HepG2 (cell line): ENCODE results near the gene NT5M. TPM values are rescaled to one million over a fixed set of nuclear protein-coding genes. Genes with fewer than 3 reads are reported as not detected.

Experiments used
- ATAC-seq: fragments of 200-7000 bp; cut with Tn5 transposase; 3 replicates; pipeline ENCODE4 v1.9.1; 2020; ENCODE audit warnings: mild to moderate bottlenecking, moderate library complexity
- BruUV-seq: library from RNA; stranded (reverse); fragments of 400-500 nt; replicated peaks from 2 replicates; lab custom pipeline; 2021; lab: Mats Ljungman, UMichigan
- CTCF ChIA-PET: fragments of 300-600 bp; formaldehyde crosslinking; extraction: SDS; loops from one replicate; lab custom pipeline; 2021; ENCODE audit warnings: low total read pairs, inconsistent platforms, low intra/inter-chr PET ratio; lab: Yijun Ruan, JAX
- POLR2A ChIA-PET: fragments of 350-600 bp; sonication (Branson Sonifier 250); formaldehyde crosslinking; loops from one replicate; lab custom pipeline; 2020; ENCODE audit warnings: antibody characterized with exemption, inconsistent platforms; lab: Yijun Ruan, JAX
- DNase-seq: peaks from one replicate; pipeline ENCODE4 v3.0.0-alpha.2; 2015; ENCODE audit warnings: low spot score
- FAIRE-seq: peaks from 3 replicates; lab custom pipeline; 2011; peaks lifted over from hg19 to GRCh38; lab: Jason Lieb, UNC
- H2AFZ ChIP-seq: one replicate; pipeline ENCODE4 v1.6.1; 2011; ENCODE audit warnings: low read length, inconsistent platforms
- H3K27ac ChIP-seq: fragments of 300-600 bp; 3 replicates; pipeline ENCODE4 v1.8.0; 2011; ENCODE audit warnings: mixed run types, mild to moderate bottlenecking, mixed read lengths, low read length, inconsistent platforms; ENCODE audit not compliant: insufficient read depth; ENCODE audit errors: extremely low read length
- H3K27me3 ChIP-seq, 2 experiments: fragments of 200-600 bp in 1 of 2; 2 replicates in 1 of 2; 3 replicates in 1 of 2; pipeline versions ENCODE4 v1.6.0 to v1.8.0; 2011; ENCODE audit warnings: low read length in 2 of 2, mild to moderate bottlenecking in 2 of 2, moderate library complexity in 2 of 2, inconsistent platforms in 1 of 2; ENCODE audit not compliant: insufficient read depth in 2 of 2, control insufficient read depth in 1 of 2
- H3K36me3 ChIP-seq, 2 experiments: fragments of 200-600 bp in 1 of 2; replicated peaks in 1 of 2; 2 replicates in 1 of 2; 3 replicates in 1 of 2; pipeline versions ENCODE4 v1.5.1 to v1.8.0; 2011; ENCODE audit warnings: low read length in 2 of 2, inconsistent platforms in 1 of 2; ENCODE audit not compliant: insufficient read depth in 2 of 2, control insufficient read depth in 1 of 2
- H3K4me1 ChIP-seq: 2 replicates; pipeline ENCODE4 v1.5.1; 2012; ENCODE audit warnings: low read length, inconsistent platforms; ENCODE audit not compliant: insufficient read depth
- H3K4me2 ChIP-seq: 2 replicates; pipeline ENCODE4 v1.6.0; 2011; ENCODE audit warnings: low read depth, low read length, inconsistent platforms
- H3K4me3 ChIP-seq, 3 experiments: fragments of 200-600 bp in 1 of 3; sonication (generic), shearing (Covaris generic) in 1 of 3; replicated peaks in 1 of 3; 2 replicates each; pipeline ENCODE4 v1.5.1; 2011 to 2016; ENCODE audit warnings: low read length in 3 of 3, inconsistent platforms in 2 of 3, low read depth in 2 of 3, mild to moderate bottlenecking in 2 of 3, control low read depth in 1 of 3, mixed read lengths in 1 of 3; ENCODE audit not compliant: insufficient read depth in 1 of 3
- H3K79me2 ChIP-seq: one replicate; pipeline ENCODE4 v1.6.1; 2011; ENCODE audit warnings: low read length, inconsistent platforms; ENCODE audit not compliant: insufficient read depth
- H3K9ac ChIP-seq: 2 replicates; pipeline ENCODE4 v1.6.0; 2011; ENCODE audit warnings: mild to moderate bottlenecking, low read depth, low read length, inconsistent platforms; ENCODE audit not compliant: insufficient read depth
- H3K9me3 ChIP-seq: 2 replicates; pipeline ENCODE4 v1.5.1; 2012; ENCODE audit warnings: mild to moderate bottlenecking, low read length
- H4K20me1 ChIP-seq: 2 replicates; pipeline ENCODE4 v1.6.0; 2011; ENCODE audit warnings: inconsistent platforms, mild to moderate bottlenecking, low read length, moderate library complexity; ENCODE audit not compliant: insufficient read depth
- FOXC1 ChIP-seq: sonication (generic); formaldehyde crosslinking; IDR thresholded peaks from 2 replicates; pipeline ENCODE4 v1.8.0; 2022; ENCODE audit warnings: mild to moderate bottlenecking, missing genetic modification reagents, borderline replicate concordance
- YY1 ChIP-seq: IDR thresholded peaks from 2 replicates; pipeline ENCODE4 v1.6.1; 2011; ENCODE audit warnings: low read length, low read depth, moderate library complexity, mild to moderate bottlenecking; ENCODE audit not compliant: insufficient read depth, insufficient replicate concordance
- ZBTB2 ChIP-seq: sonication (generic); formaldehyde crosslinking; IDR thresholded peaks from 2 replicates; pipeline ENCODE4 v1.8.0; 2022; ENCODE audit warnings: low read depth, missing genetic modification reagents
- ZBTB4 ChIP-seq: sonication (generic); formaldehyde crosslinking; IDR thresholded peaks from 2 replicates; pipeline ENCODE4 v1.4.0; 2020; ENCODE audit warnings: missing genetic modification reagents, mild to moderate bottlenecking, borderline replicate concordance
- ZC3H4 ChIP-seq: sonication (generic); formaldehyde crosslinking; IDR thresholded peaks from 2 replicates; pipeline ENCODE4 v1.4.0; 2020; ENCODE audit warnings: missing genetic modification reagents, borderline replicate concordance
- ZFAT ChIP-seq: sonication (generic); formaldehyde crosslinking; conservative IDR thresholded peaks from 2 replicates; pipeline ENCODE4 v1.8.1; 2023; ENCODE audit warnings: missing genetic modification reagents, inconsistent platforms
- ZNF34 ChIP-seq: sonication (generic); formaldehyde crosslinking; IDR thresholded peaks from 2 replicates; pipeline ENCODE4 v1.4.0; 2020; ENCODE audit warnings: mild to moderate bottlenecking, missing genetic modification reagents, borderline replicate concordance
- ZNF768 ChIP-seq: sonication (generic); formaldehyde crosslinking; IDR thresholded peaks from 2 replicates; pipeline ENCODE4 v1.4.0; 2020; ENCODE audit warnings: missing genetic modification reagents
- WGBS: methylation state at CpG from one replicate; pipeline ENCODE4 v1.1.6; 2017; ENCODE audit warnings: low lambda C conversion rate; 5-methylcytosine and 5-hydroxymethylcytosine counted together
- in situ Hi-C: cut with HindIII; loops from 2 replicates; pipeline ENCODE4 v1.10.0; 2017; ENCODE audit warnings: low pct_unique_long_range_greater_than_20kb; ENCODE audit not compliant: extremely low pct_ligation_motif_present
- intact Hi-C: fragments of 100-400 bp; cut with micrococcal nuclease; formaldehyde crosslinking; loops from one replicate; pipeline ENCODE4 v1.10.0; 2022; ENCODE audit not compliant: unreplicated experiment
- polyA plus RNA-seq, 8 experiments: library from polyadenylated mRNA; depleted of rRNA in 3 of 8; stranded (reverse) in 7 of 8; unstranded in 1 of 8; fragments of >200 nt; fragmentation: Illumina TruSeq in 4 of 8; extraction: Trizol in 4 of 8; gene quantifications; 2 replicates each; pipeline versions ENCODE4 v1.2.1 to v1.2.3, GENCODE V29; 2011 to 2016; ENCODE audit warnings: low read depth in 4 of 8, missing spikeins in 1 of 8, mixed read lengths in 1 of 8; ENCODE audit not compliant: insufficient read depth in 1 of 8
- total RNA-seq, 5 experiments: library from RNA; depleted of rRNA; stranded (reverse); fragments of >200 nt; fragmentation: Illumina TruSeq; extraction: Trizol; gene quantifications; 2 replicates each; pipeline ENCODE4 v1.2.3, GENCODE V29; 2016; ENCODE audit warnings: low read depth in 1 of 5
- TF ChIP-seq, protein P1 (sequence below): sonication (generic); formaldehyde crosslinking; IDR thresholded peaks from 2 replicates; pipeline ENCODE4 v1.4.0; 2020; ENCODE audit warnings: mild to moderate bottlenecking, missing genetic modification reagents, borderline replicate concordance

Gene NT5M
- total and polyA plus RNA-seq, 2 of the 13 experiments (the other 11 are each of a cell fraction or from before 2014, with no cell fraction given), result 0.55 to 0.78 TPM

GRCh38 chr17:17366941-17367875, 64.0 kb downstream of the NT5M start:
- Histone ChIP-seq H3K36me3 (no peaks in the 10 kb centered on the region), H3K4me3 (no peak overlapping the region), H3K4me2 (no peak overlapping the region), H3K9ac (no peak overlapping the region), H3K27ac (no peak overlapping the region), H4K20me1 (no peaks in the 10 kb centered on the region), H3K79me2 (no peaks in the 10 kb centered on the region), H3K9me3 (no peaks in the 10 kb centered on the region), H3K27me3 (no peaks in the 10 kb centered on the region), H3K4me1 (peaks cover 58% of the 10 kb centered on the region), H2AFZ (no peak overlapping the region)
- CTCF ChIA-PET, result no interaction called here
- in situ Hi-C loops, result no loop called here
- FAIRE-seq, result no peak
- no peak for ATAC-seq
- no peak for DNase-seq
- POLR2A ChIA-PET, result interaction anchor here (2.4 kb wide), 1 partner anchor 79 kb away, joined by 11 read pairs; no protein-coding TSS in a partner anchor
- TF ChIP-seq FOXC1 (CRISPR knock-in tag) (no peak), ZFAT (CRISPR knock-in tag) (no peak), YY1 (no peak), ZBTB4 (CRISPR knock-in tag) (no peak), ZC3H4 (CRISPR knock-in tag) (no peak), ZNF34 (CRISPR knock-in tag) (no peak), ZNF768 (peak; percentile 89), ZBTB2 (CRISPR knock-in tag) (no peak)
- TF ChIP-seq, protein P1, sequence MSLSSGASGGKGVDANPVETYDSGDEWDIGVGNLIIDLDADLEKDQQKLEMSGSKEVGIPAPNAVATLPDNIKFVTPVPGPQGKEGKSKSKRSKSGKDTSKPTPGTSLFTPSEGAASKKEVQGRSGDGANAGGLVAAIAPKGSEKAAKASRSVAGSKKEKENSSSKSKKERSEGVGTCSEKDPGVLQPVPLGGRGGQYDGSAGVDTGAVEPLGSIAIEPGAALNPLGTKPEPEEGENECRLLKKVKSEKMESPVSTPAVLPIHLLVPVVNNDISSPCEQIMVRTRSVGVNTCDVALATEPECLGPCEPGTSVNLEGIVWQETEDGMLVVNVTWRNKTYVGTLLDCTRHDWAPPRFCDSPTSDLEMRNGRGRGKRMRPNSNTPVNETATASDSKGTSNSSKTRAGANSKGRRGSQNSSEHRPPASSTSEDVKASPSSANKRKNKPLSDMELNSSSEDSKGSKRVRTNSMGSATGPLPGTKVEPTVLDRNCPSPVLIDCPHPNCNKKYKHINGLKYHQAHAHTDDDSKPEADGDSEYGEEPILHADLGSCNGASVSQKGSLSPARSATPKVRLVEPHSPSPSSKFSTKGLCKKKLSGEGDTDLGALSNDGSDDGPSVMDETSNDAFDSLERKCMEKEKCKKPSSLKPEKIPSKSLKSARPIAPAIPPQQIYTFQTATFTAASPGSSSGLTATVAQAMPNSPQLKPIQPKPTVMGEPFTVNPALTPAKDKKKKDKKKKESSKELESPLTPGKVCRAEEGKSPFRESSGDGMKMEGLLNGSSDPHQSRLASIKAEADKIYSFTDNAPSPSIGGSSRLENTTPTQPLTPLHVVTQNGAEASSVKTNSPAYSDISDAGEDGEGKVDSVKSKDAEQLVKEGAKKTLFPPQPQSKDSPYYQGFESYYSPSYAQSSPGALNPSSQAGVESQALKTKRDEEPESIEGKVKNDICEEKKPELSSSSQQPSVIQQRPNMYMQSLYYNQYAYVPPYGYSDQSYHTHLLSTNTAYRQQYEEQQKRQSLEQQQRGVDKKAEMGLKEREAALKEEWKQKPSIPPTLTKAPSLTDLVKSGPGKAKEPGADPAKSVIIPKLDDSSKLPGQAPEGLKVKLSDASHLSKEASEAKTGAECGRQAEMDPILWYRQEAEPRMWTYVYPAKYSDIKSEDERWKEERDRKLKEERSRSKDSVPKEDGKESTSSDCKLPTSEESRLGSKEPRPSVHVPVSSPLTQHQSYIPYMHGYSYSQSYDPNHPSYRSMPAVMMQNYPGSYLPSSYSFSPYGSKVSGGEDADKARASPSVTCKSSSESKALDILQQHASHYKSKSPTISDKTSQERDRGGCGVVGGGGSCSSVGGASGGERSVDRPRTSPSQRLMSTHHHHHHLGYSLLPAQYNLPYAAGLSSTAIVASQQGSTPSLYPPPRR (CRISPR knock-in tag), result no peak
- intact Hi-C loops, result no loop called here
- BruUV-seq, result no TSS peak
- 74% methylated on average over 9 of the region's 23 CpGs for WGBS
